Measurements from ENCODE around the gene DNAH8. TPM values are rescaled to one million over a fixed set of nuclear protein-coding genes. Genes with fewer than 3 reads are reported as not detected.

DNAH8 gene
- total RNA-seq, 1 experiment from 2014 or later, result not detected

DNA sequence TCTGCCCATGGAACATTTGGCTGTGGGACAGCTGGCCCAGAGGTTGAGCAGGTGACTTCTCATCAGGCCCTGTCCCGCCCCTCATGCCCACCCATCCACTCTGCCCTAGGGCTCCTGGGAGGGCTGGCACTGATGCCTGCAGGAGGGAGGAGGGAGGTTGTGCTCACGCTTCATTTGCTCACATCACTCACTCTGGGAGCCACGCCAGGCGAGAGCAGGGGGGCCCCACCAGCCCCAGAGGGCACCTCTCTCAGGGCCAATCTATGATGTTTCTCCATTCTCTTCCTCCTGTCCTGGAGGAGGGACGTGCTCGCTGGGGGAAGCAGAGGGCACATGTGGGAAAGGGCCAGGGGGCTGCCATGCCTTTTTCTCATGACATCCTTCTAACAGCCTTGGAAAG, 322.6 kb downstream of the DNAH8 start:
- TF ChIP-seq, protein P1, sequence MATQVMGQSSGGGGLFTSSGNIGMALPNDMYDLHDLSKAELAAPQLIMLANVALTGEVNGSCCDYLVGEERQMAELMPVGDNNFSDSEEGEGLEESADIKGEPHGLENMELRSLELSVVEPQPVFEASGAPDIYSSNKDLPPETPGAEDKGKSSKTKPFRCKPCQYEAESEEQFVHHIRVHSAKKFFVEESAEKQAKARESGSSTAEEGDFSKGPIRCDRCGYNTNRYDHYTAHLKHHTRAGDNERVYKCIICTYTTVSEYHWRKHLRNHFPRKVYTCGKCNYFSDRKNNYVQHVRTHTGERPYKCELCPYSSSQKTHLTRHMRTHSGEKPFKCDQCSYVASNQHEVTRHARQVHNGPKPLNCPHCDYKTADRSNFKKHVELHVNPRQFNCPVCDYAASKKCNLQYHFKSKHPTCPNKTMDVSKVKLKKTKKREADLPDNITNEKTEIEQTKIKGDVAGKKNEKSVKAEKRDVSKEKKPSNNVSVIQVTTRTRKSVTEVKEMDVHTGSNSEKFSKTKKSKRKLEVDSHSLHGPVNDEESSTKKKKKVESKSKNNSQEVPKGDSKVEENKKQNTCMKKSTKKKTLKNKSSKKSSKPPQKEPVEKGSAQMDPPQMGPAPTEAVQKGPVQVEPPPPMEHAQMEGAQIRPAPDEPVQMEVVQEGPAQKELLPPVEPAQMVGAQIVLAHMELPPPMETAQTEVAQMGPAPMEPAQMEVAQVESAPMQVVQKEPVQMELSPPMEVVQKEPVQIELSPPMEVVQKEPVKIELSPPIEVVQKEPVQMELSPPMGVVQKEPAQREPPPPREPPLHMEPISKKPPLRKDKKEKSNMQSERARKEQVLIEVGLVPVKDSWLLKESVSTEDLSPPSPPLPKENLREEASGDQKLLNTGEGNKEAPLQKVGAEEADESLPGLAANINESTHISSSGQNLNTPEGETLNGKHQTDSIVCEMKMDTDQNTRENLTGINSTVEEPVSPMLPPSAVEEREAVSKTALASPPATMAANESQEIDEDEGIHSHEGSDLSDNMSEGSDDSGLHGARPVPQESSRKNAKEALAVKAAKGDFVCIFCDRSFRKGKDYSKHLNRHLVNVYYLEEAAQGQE (IDR thresholded peaks at IDR 0.05; ENCODE audit: insufficient read depth in 1 of 2, low read depth in 2 of 2, low read length in 1 of 2), result no peak
- no peak for TF ChIP-seq CTCF (IDR thresholded peaks at IDR 0.05)
- no peak for TF ChIP-seq SIN3A (IDR thresholded peaks at IDR 0.05; ENCODE audit: borderline replicate concordance, insufficient read depth, low read depth, low read length)
- no peak for TF ChIP-seq TCF7L2 (IDR thresholded peaks at IDR 0.05; ENCODE audit: low read depth, low read length)
- no peak for TF ChIP-seq POLR2AphosphoS5 (IDR thresholded peaks at IDR 0.05; ENCODE audit: low read depth, low read length)
- ChIA-PET POLR2A (no interaction called here), CTCF (no interaction called here)
- no peaks in the 10 kb centered on the region for H3K4me1 ChIP-seq (ENCODE audit: control insufficient read depth, insufficient read depth, low read length)
- intact Hi-C loops (cut with micrococcal nuclease; ENCODE audit: unreplicated experiment), result no loop called here
- no peak overlapping the region for H3K27ac ChIP-seq (ENCODE audit: low read length)
- H3K27me3 ChIP-seq (ENCODE audit: control insufficient read depth, insufficient read depth, low read length), result peaks cover 48% of the 10 kb centered on the region
- H3K9me3 ChIP-seq (ENCODE audit: control insufficient read depth, insufficient read depth, low read depth, low read length), result no peaks in the 10 kb centered on the region
- H3K4me3 ChIP-seq (ENCODE audit: low read depth in 2 of 2, low read length in 2 of 2), result no peak overlapping the region
- no peak for ATAC-seq
- no peaks in the 10 kb centered on the region for H3K36me3 ChIP-seq (ENCODE audit: control insufficient read depth, insufficient read depth, low read length)
- no TSS peak for BruUV-seq (replicated peaks)
- no peak for DNase-seq (ENCODE audit: low read depth, low spot score)
- in situ Hi-C loops (cut with HindIII; ENCODE audit: low pct_unique_long_range_greater_than_20kb, low sequenced_read_pairs), result no loop called here

GRCh38 chr6:39040080-39040673, 325.1 kb downstream of the DNAH8 start:
- Histone ChIP-seq H3K4me1 (ENCODE audit: control insufficient read depth, insufficient read depth, low read length) (no peaks in the 10 kb centered on the region), H3K9me3 (ENCODE audit: control insufficient read depth, insufficient read depth, low read depth, low read length) (no peaks in the 10 kb centered on the region), H3K36me3 (ENCODE audit: control insufficient read depth, insufficient read depth, low read length) (no peaks in the 10 kb centered on the region), H3K4me3 (ENCODE audit: low read depth in 2 of 2, low read length in 2 of 2) (no peak overlapping the region), H3K27me3 (ENCODE audit: control insufficient read depth, insufficient read depth, low read length) (peaks cover 26% of the 10 kb centered on the region), H3K27ac (ENCODE audit: low read length) (no peak overlapping the region)
- no peak for TF ChIP-seq TCF7L2 (IDR thresholded peaks at IDR 0.05; ENCODE audit: low read depth, low read length)
- TF ChIP-seq CTCF (IDR thresholded peaks at IDR 0.05), result no peak
- no peak for TF ChIP-seq POLR2AphosphoS5 (IDR thresholded peaks at IDR 0.05; ENCODE audit: low read depth, low read length)
- no peak for TF ChIP-seq SIN3A (IDR thresholded peaks at IDR 0.05; ENCODE audit: borderline replicate concordance, insufficient read depth, low read depth, low read length)
- TF ChIP-seq, protein P1 (IDR thresholded peaks at IDR 0.05; ENCODE audit: insufficient read depth in 1 of 2, low read depth in 2 of 2, low read length in 1 of 2), result no peak
- CTCF ChIA-PET, result no interaction called here
- ATAC-seq (no peak), DNase-seq (ENCODE audit: low read depth, low spot score) (no peak)
- BruUV-seq (replicated peaks), result no TSS peak
- POLR2A ChIA-PET, result no interaction called here
- intact Hi-C loops (cut with micrococcal nuclease; ENCODE audit: unreplicated experiment) (no loop called here), in situ Hi-C loops (cut with HindIII; ENCODE audit: low pct_unique_long_range_greater_than_20kb, low sequenced_read_pairs) (no loop called here)

All from Panc1 (cell line).